GM12878 (cell line): ENCODE data around the gene SZRD1. TPM values are rescaled to one million over a fixed set of nuclear protein-coding genes. Genes with fewer than 3 reads are reported as not detected.

Experiments used
- ATAC-seq: fragments of 200-7000 bp; cut with Tn5 transposase; 3 replicates; pipeline ENCODE4 v1.9.1; 2020; ENCODE audit warnings: mild to moderate bottlenecking, moderate library complexity
- BruUV-seq: library from RNA; stranded (reverse); fragments of 400-500 nt; replicated peaks from 2 replicates; lab custom pipeline; 2021; lab: Mats Ljungman, UMichigan
- CTCF ChIA-PET: fragments of 300-600 bp; sonication (Branson Sonifier 250); formaldehyde crosslinking; extraction: SDS; loops from one replicate; lab custom pipeline; 2021; ENCODE audit warnings: inconsistent platforms; lab: Yijun Ruan, JAX
- POLR2A ChIA-PET: fragments of 350-600 bp; formaldehyde crosslinking; extraction: SDS; loops from one replicate; lab custom pipeline; 2021; ENCODE audit warnings: inconsistent platforms; lab: Charles Lee
- RAD21 ChIA-PET: fragments of 300-600 bp; sonication (Branson Sonifier 250); formaldehyde crosslinking; loops from one replicate; lab custom pipeline; 2023; ENCODE audit warnings: antibody characterized with exemption; ENCODE audit not compliant: unreplicated experiment; lab: Charles Lee
- SMC1A ChIA-PET: fragments of 300-600 bp; sonication (Branson Sonifier 250); formaldehyde crosslinking; loops from one replicate; lab custom pipeline; 2023; ENCODE audit not compliant: unreplicated experiment, uncharacterized antibody; lab: Charles Lee
- DNase-seq: peaks from one replicate; pipeline ENCODE4 v3.0.0-alpha.2; 2011; ENCODE audit warnings: low read depth, low spot score
- FAIRE-seq: peaks from 3 replicates; lab custom pipeline; 2011; peaks lifted over from hg19 to GRCh38; lab: Jason Lieb, UNC
- H2AFZ ChIP-seq: 2 replicates; pipeline ENCODE4 v1.6.0; 2011; ENCODE audit warnings: low read depth, low read length, control low read depth; ENCODE audit not compliant: control insufficient read depth
- H3K27ac ChIP-seq: 2 replicates; pipeline ENCODE4 v1.5.1; 2011; ENCODE audit warnings: control low read depth; ENCODE audit not compliant: control insufficient read depth, insufficient read depth
- H3K27me3 ChIP-seq, 2 experiments: replicated peaks in 1 of 2; 2 replicates each; pipeline versions ENCODE4 v1.6.0 to v1.6.1; 2011; ENCODE audit warnings: low read length in 1 of 2; ENCODE audit not compliant: control insufficient read depth in 2 of 2, insufficient read depth in 2 of 2
- H3K36me3 ChIP-seq, 2 experiments: 2 replicates each; pipeline ENCODE4 v1.5.1; 2011; ENCODE audit warnings: low read length in 1 of 2; ENCODE audit not compliant: control insufficient read depth in 2 of 2, insufficient read depth in 2 of 2
- H3K4me1 ChIP-seq: 2 replicates; pipeline ENCODE4 v1.6.1; 2011; ENCODE audit warnings: mild to moderate bottlenecking, low read length, moderate library complexity, mixed read lengths; ENCODE audit not compliant: control insufficient read depth, insufficient read depth
- H3K4me2 ChIP-seq: 2 replicates; pipeline ENCODE4 v1.6.0; 2011; ENCODE audit warnings: control low read depth; ENCODE audit not compliant: control insufficient read depth, insufficient read depth
- H3K4me3 ChIP-seq: fragments of 200-600 bp; sonication (generic); 2 replicates; pipeline ENCODE4 v1.5.1; 2016
- H3K79me2 ChIP-seq: 2 replicates; pipeline ENCODE4 v1.6.0; 2011; ENCODE audit warnings: low read length; ENCODE audit not compliant: control insufficient read depth, insufficient read depth
- H3K9ac ChIP-seq: 2 replicates; pipeline ENCODE4 v1.8.0; 2011; ENCODE audit warnings: low read length, control low read depth, mixed read lengths; ENCODE audit not compliant: control insufficient read depth, insufficient read depth
- H3K9me3 ChIP-seq: replicated peaks from 3 replicates; pipeline ENCODE4 v1.5.1; 2011; ENCODE audit warnings: mild to moderate bottlenecking, low read length; ENCODE audit not compliant: control insufficient read depth, insufficient read depth
- H4K20me1 ChIP-seq: 2 replicates; pipeline ENCODE4 v1.6.0; 2011; ENCODE audit not compliant: control insufficient read depth, insufficient read depth
- FOXK2 ChIP-seq: fragments of 450-650 bp; IDR thresholded peaks from 2 replicates; pipeline ENCODE4 v1.6.1; 2017; ENCODE audit warnings: mild to moderate bottlenecking, moderate library complexity
- HDAC6 ChIP-seq: fragments of 200-600 bp; sonication (generic); IDR thresholded peaks from one replicate; pipeline ENCODE4 v1.8.0; 2017; ENCODE audit warnings: antibody characterized with exemption; ENCODE audit not compliant: unreplicated experiment
- IRF4 ChIP-seq: IDR thresholded peaks from 2 replicates; pipeline ENCODE4 v1.6.1; 2011; ENCODE audit warnings: low read depth, low read length
- JUNB ChIP-seq: IDR thresholded peaks from 2 replicates; pipeline ENCODE4 v1.6.1; 2016; ENCODE audit warnings: antibody characterized with exemption, mild to moderate bottlenecking
- MLLT1 ChIP-seq: fragments of 450-650 bp; IDR thresholded peaks from 2 replicates; pipeline ENCODE4 v1.6.1; 2016; ENCODE audit warnings: mild to moderate bottlenecking
- RAD21 ChIP-seq: IDR thresholded peaks from 2 replicates; pipeline ENCODE4 v1.6.1; 2011; ENCODE audit warnings: mild to moderate bottlenecking, low read depth, low read length, moderate library complexity; ENCODE audit not compliant: insufficient read depth
- RCOR1 ChIP-seq: conservative IDR thresholded peaks from 2 replicates; pipeline ENCODE4 v1.6.1; 2012; ENCODE audit warnings: low read depth, low read length, improper control_type of control experiment
- RELB ChIP-seq: fragments of 450-650 bp; IDR thresholded peaks from 2 replicates; pipeline ENCODE4 v1.6.1; 2017; ENCODE audit warnings: low read depth, mild to moderate bottlenecking, moderate library complexity
- SRF ChIP-seq, 2 experiments: IDR thresholded peaks; 2 replicates each; pipeline ENCODE4 v1.6.1; 2011; ENCODE audit warnings: low read depth in 2 of 2, low read length in 2 of 2, mild to moderate bottlenecking in 1 of 2, moderate library complexity in 1 of 2
- TCF7 ChIP-seq: IDR thresholded peaks from 2 replicates; pipeline ENCODE4 v1.6.1; 2014; ENCODE audit warnings: antibody characterized with exemption, borderline replicate concordance
- ZNF207 ChIP-seq: fragments of 450-650 bp; IDR thresholded peaks from 2 replicates; pipeline ENCODE4 v1.6.1; 2014; ENCODE audit warnings: antibody characterized with exemption, mild to moderate bottlenecking, borderline replicate concordance
- ZNF217 ChIP-seq: fragments of 450-650 bp; IDR thresholded peaks from 2 replicates; pipeline ENCODE4 v1.6.1; 2017; ENCODE audit warnings: antibody characterized with exemption, mild to moderate bottlenecking
- WGBS: methylation state at CpG from one replicate; pipeline ENCODE4 v1.1.6; 2016; ENCODE audit warnings: low lambda C conversion rate; ENCODE audit not compliant: insufficient replicate concordance, insufficient coverage; ENCODE audit errors: missing lambda C conversion rate; 5-methylcytosine and 5-hydroxymethylcytosine counted together
- in situ Hi-C: fragments of 300-500 bp; cut with MboI; formaldehyde crosslinking; loops from 9 replicates; pipeline ENCODE4 v1.14.3; 2018; ENCODE audit warnings: mixed read lengths
- intact Hi-C: fragments of 100-400 bp; cut with micrococcal nuclease; formaldehyde crosslinking; loops from one replicate; pipeline ENCODE4 v1.14.2; 2022; ENCODE audit not compliant: unreplicated experiment
- polyA plus RNA-seq, 11 experiments: library from polyadenylated mRNA; depleted of rRNA in 4 of 11; unstranded in 6 of 11; stranded (reverse) in 5 of 11; fragments of >200 nt; fragmentation: Nextera tagmentation in 4 of 11; fragmentation: Illumina TruSeq in 1 of 11; extraction: Ambion mirVana in 4 of 11; extraction: Trizol in 1 of 11; gene quantifications; 1 replicate in 1 of 11; 2 replicates in 10 of 11; pipeline versions ENCODE4 v1.2.1 to v1.2.3, GENCODE V29; 2011 to 2016; ENCODE audit warnings: inconsistent platforms in 2 of 11, missing spikeins in 2 of 11, low read depth in 1 of 11
- total RNA-seq, 4 experiments: library from RNA; depleted of rRNA in 3 of 4; stranded (reverse); fragments of >200 nt in 3 of 4; fragmentation: Illumina TruSeq in 1 of 4; extraction: Trizol in 1 of 4; gene quantifications; 2 replicates each; pipeline versions ENCODE4 v1.2.1 to v1.2.3, GENCODE V29; 2013 to 2021

SZRD1 gene
- total and polyA plus RNA-seq, 10 of the 15 experiments (the other 5 are each of a cell fraction or from before 2014, with no cell fraction given), result 5.6 to 213 (median 113) TPM

GRCh38 chr1:16326833-16327404 lies 40.1 kb upstream of the SZRD1 start (continued):
- TF ChIP-seq HDAC6 (no peak), RELB (no peak), ZNF217 (no peak), RAD21 (no peak), FOXK2 (no peak)

- H3K9me3 ChIP-seq, result no peaks in the 10 kb centered on the region
- no TSS peak for BruUV-seq
- in situ Hi-C loops (no loop called here), intact Hi-C loops (no loop called here)
- no peaks in the 10 kb centered on the region for H3K27me3 ChIP-seq
- ChIA-PET POLR2A (no interaction called here), SMC1A (interaction anchor here (0.8 to 1.0 kb wide), 2 partner anchors 10 to 16 kb away, joined by 3 read pairs; no protein-coding TSS in a partner anchor), CTCF (interaction anchor here (0.8 kb wide), 1 partner anchor 28 kb away, joined by 4 read pairs; no protein-coding TSS in a partner anchor), RAD21 (interaction anchor here (0.7 kb wide), 1 partner anchor 11 kb away, joined by 4 read pairs; no protein-coding TSS in a partner anchor)
- peaks cover 29% of the 10 kb centered on the region for H3K79me2 ChIP-seq
- ATAC-seq, result no peak
- no peak overlapping the region for H3K4me2 ChIP-seq
- H3K36me3 ChIP-seq, result no peaks in the 10 kb centered on the region
- H3K4me1 ChIP-seq, result no peaks in the 10 kb centered on the region
- FAIRE-seq, result peak; percentile 74
- H3K4me3 ChIP-seq, result no peak overlapping the region
- TF ChIP-seq SRF (IDR thresholded peaks at IDR 0.05; ENCODE audit: low read depth in 2 of 2, low read length in 2 of 2), result no peak
- TF ChIP-seq IRF4, result no peak
- no peak for TF ChIP-seq TCF7
- TF ChIP-seq ZNF207, result no peak
- TF ChIP-seq MLLT1, result no peak
- no peak for TF ChIP-seq RCOR1
- TF ChIP-seq HDAC6, result no peak
- TF ChIP-seq JUNB, result peak; percentile 35; the same call in 1 of the 2 replicates
- no peak for TF ChIP-seq ZNF217
- no peak for DNase-seq
- WGBS, result 83% methylated on average over 7 of the region's 7 CpGs
- no peaks in the 10 kb centered on the region for H4K20me1 ChIP-seq
- no peak overlapping the region for H2AFZ ChIP-seq
- H3K27ac ChIP-seq, result no peak overlapping the region
- no peak overlapping the region for H3K9ac ChIP-seq
These were observed 32.2 kb upstream of the SZRD1 start for GRCh38 chr1:16334655-16335340.
